Heart left ventricle (tissue), 16 donors: Measurements from ENCODE around the gene SHROOM1. TPM values are rescaled to one million over a fixed set of nuclear protein-coding genes. Genes with fewer than 3 reads are reported as not detected.
A peak's percentile ranks its signal among the peaks of the same experiment; 100 is the strongest.

ENCODE experiments used
- ATAC-seq, 4 donors: fragments of 200-7000 bp; cut with Tn5 transposase; one replicate each; pipeline ENCODE4 v1.9.1; 2020 to 2022; ENCODE audit warnings: moderate library complexity in 4 of 4, mild to moderate bottlenecking in 3 of 4, moderate number of reproducible peaks in 1 of 4
- DNase-seq, 5 donors: peaks; one replicate each; pipeline ENCODE4 v3.0.0-alpha.2; 2020
- H3K27ac ChIP-seq, 12 donors: fragments of 200-600 bp; sonication (generic) in 4 of 12; one replicate each; pipeline versions ENCODE4 v1.5.0 to v1.8.0; 2016 to 2022; ENCODE audit warnings: mild to moderate bottlenecking in 2 of 12
- H3K27me3 ChIP-seq, 9 donors: fragments of 200-600 bp; sonication (generic) in 2 of 9; one replicate each; pipeline versions ENCODE4 v1.5.1 to v1.8.0; 2016 to 2022; ENCODE audit warnings: mild to moderate bottlenecking in 3 of 9
- H3K36me3 ChIP-seq, 9 donors: fragments of 200-600 bp; sonication (generic) in 2 of 9; one replicate each; pipeline versions ENCODE4 v1.5.0 to v1.8.0; 2018 to 2022; ENCODE audit warnings: mild to moderate bottlenecking in 2 of 9
- H3K4me1 ChIP-seq, 12 donors: fragments of 200-600 bp; sonication (generic) in 4 of 12; one replicate each; pipeline versions ENCODE4 v1.5.0 to v1.8.0; 2016 to 2022; ENCODE audit warnings: mild to moderate bottlenecking in 3 of 12
- H3K4me3 ChIP-seq, 12 donors: fragments of 200-600 bp; sonication (generic) in 4 of 12; one replicate each; pipeline versions ENCODE4 v1.5.0 to v1.8.0; 2017 to 2022; ENCODE audit warnings: mild to moderate bottlenecking in 9 of 12, moderate library complexity in 4 of 12
- H3K9me3 ChIP-seq, 12 donors: fragments of 200-600 bp; sonication (generic) in 4 of 12; one replicate each; pipeline versions ENCODE4 v1.5.0 to v1.8.0; 2016 to 2022; ENCODE audit warnings: mild to moderate bottlenecking in 1 of 12
- CTCF ChIP-seq, 12 donors: fragments of 200-600 bp; sonication (generic) in 4 of 12; IDR thresholded peaks; one replicate each; pipeline versions ENCODE4 v1.5.0 to v1.8.0; 2018 to 2022; ENCODE audit warnings: antibody characterized with exemption in 12 of 12, mild to moderate bottlenecking in 5 of 12
- POLR2A ChIP-seq, 2 donors: fragments of 450-650 bp; IDR thresholded peaks; one replicate each; pipeline ENCODE4 v1.6.1; 2017; ENCODE audit warnings: antibody characterized with exemption in 2 of 2, mild to moderate bottlenecking in 2 of 2, moderate library complexity in 2 of 2
- WGBS, 4 donors: extraction: QIAGEN DNeasy Blood & Tissue Kit in 2 of 4; methylation state at CpG; one replicate each; pipeline versions ENCODE4 v1.1.5 to v1.1.7; 2013 to 2018; 5-methylcytosine and 5-hydroxymethylcytosine counted together
- intact Hi-C, 10 donors: fragments of 100-400 bp; cut with DNase I; formaldehyde crosslinking; loops; one replicate each; pipeline versions ENCODE4 v1.11.1 to v1.14.2; 2022
- polyA plus RNA-seq, 2 donors: library from polyadenylated mRNA; stranded (reverse); fragments of 200-250 nt; gene quantifications; one replicate each; pipeline ENCODE4 v1.2.3, GENCODE V29; 2013
- total RNA-seq, 9 donors: library from RNA; depleted of rRNA in 2 of 9; stranded (reverse); fragments of >200 nt in 2 of 9; fragmentation: NEBNext Ultra II Directional in 3 of 9; extraction: Animal tissue kit (Norgen Biotek cat#: 25700) in 3 of 9; gene quantifications; one replicate each; pipeline versions ENCODE4 v1.1.0 to v1.2.4, GENCODE V29; 2016 to 2023
- donor health status: ischemic (EF 13 %, LVEDD 7.1; RV severe dilation, severe dysfunction).
- donor health status: healthy with polysubstance abuse.
- donor health status: DM: no; HTN: yes; CAD: no.
- donor health status: DM: no; HTN: no; CAD: no.
- donor health status: ischemic (EF 25% LVEDD 6.9; RV normal size, moderate dysfunction).
- donor health status: ischemic (EF 25% LVEDD 5.7; RV mildly dilated, moderate dysfunction).
- donor health status: healthy.
- donor health status: DM: yes; HTN: yes; CAD: no.
- donor health status: ischemic (EF 35%, LVEDD 5.7; RV mildly dilated, moderate dysfunction).
- donor health status: nonischemic (EF 11% LVEDD 7.7; RV severe dilation, severe dysfunction).
- donor health status: DM: yes; HTN: yes; CAD: no.
- donor health status: PGD.
- donor health status: ischemic (EF 29% LVEDD 5.4; RV normal size, mild dysfunction).
- donor health status: nonischemic (EF 23%, LVEDD 6.1; RV moderate dilation, normal function).

The SHROOM1 gene
- total and polyA plus RNA-seq, 11 donors: 2.0 to 6.8 (median 4.7) TPM

DNA sequence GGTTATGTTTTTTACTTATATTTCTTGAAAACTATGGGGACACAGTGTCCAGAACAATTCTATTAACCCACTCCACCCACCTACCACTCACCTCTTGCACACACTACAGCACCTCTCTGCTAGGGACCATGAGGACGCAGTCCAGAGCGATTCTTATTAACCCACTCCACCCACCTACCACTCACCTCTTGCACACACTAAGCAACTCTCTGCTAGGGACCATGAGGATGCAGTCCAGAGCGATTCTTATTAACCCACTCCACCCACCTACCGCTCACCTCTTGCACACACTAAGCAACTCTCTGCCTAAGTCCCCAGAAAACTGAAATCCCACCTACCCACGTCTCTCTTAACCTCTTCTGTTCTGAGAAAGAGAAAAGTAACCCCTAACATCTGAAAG, 2.2 kb upstream of the SHROOM1 start:
- no peak overlapping the region for H3K27ac ChIP-seq
- TF ChIP-seq CTCF (IDR thresholded peaks at IDR 0.05): no peak
- intact Hi-C loops: loop anchor here in 5 of 10 donors (5.0 kb wide), 2 partner anchors 35 to 50 kb away; partner anchors contain the start of genes GDF9 (in 4 of the 5) and UQCRQ (in 4 of the 5)
- H3K27me3 ChIP-seq: peaks cover 0 to 3% (median 0%) of the 10 kb centered on the region in 9 donors
- 92 to 96% (median 92%) methylated on average over 5 of the region's 5 CpGs for WGBS, 4 donors
- peaks cover 0 to 20% (median 9%) of the 10 kb centered on the region in 12 donors for H3K4me1 ChIP-seq
- no peaks in the 10 kb centered on the region for H3K9me3 ChIP-seq
- DNase-seq (no peak), ATAC-seq (no peak)
- no peak overlapping the region for H3K4me3 ChIP-seq
- no peaks in the 10 kb centered on the region for H3K36me3 ChIP-seq

- H3K27ac ChIP-seq: peak overlapping the region in 10 of 12 donors; percentile 63 to 91 (median 84)
- H3K9me3 ChIP-seq: no peaks in the 10 kb centered on the region
- intact Hi-C loops: loop anchor here in 7 of 10 donors (2.0 to 5.0 kb wide), 5 partner anchors 32 to 52 kb away; partner anchors contain the start of genes GDF9 (in 5 of the 7) and UQCRQ (in 5 of the 7)
- peaks cover 0 to 22% (median 10%) of the 10 kb centered on the region in 12 donors for H3K4me1 ChIP-seq
- H3K27me3 ChIP-seq: peaks cover 0 to 11% (median 0%) of the 10 kb centered on the region in 9 donors
- no peak for ATAC-seq
- 81 to 97% (median 92%) methylated on average over 13 to 15 of the region's 15 CpGs for WGBS, 4 donors
- no peak for TF ChIP-seq CTCF (IDR thresholded peaks at IDR 0.05)
- TF ChIP-seq POLR2A (IDR thresholded peaks at IDR 0.05): no peak
- DNase-seq: no peak
- H3K4me3 ChIP-seq: peak overlapping the region in 11 of 12 donors; percentile 54 to 90 (median 78)
- no peaks in the 10 kb centered on the region for H3K36me3 ChIP-seq
Measured at GRCh38 chr5:132831095-132831860, 831 bp upstream of the SHROOM1 start.

- intact Hi-C loops: loop anchor here (1.0 to 10.0 kb wide), 12 partner anchors 32 to 445 kb away; partner anchors contain the start of genes GDF9 (in 7 of the 10) and UQCRQ (in 7 of the 10)
- TF ChIP-seq CTCF (IDR thresholded peaks at IDR 0.05) (peak; percentile 76 to 96 (median 90)), POLR2A (IDR thresholded peaks at IDR 0.05) (peak in 1 of 2 donors; percentile 15)
- Histone ChIP-seq H3K9me3 (no peaks in the 10 kb centered on the region), H3K36me3 (peaks cover 0 to 3% (median 0%) of the 10 kb centered on the region in 9 donors), H3K27ac (peak overlapping the region; percentile 63 to 91 (median 84)), H3K27me3 (peaks cover 0 to 25% (median 0%) of the 10 kb centered on the region in 9 donors), H3K4me1 (peaks cover 0 to 33% (median 13%) of the 10 kb centered on the region in 12 donors), H3K4me3 (peak overlapping the region; percentile 54 to 90 (median 78))
- 0 to 3% (median 2%) methylated on average over 16 to 75 of the region's 75 CpGs for WGBS, 4 donors
- ATAC-seq (peak; percentile 75 to 92 (median 88)), DNase-seq (peak; percentile 75 to 89 (median 82))
Measured at GRCh38 chr5:132829742-132830435, 558 bp downstream of the SHROOM1 start.
